ENCODE results near the gene CCDC13. TPM values are rescaled to one million over a fixed set of nuclear protein-coding genes. Genes with fewer than 3 reads are reported as not detected.

Gene CCDC13
- total and polyA plus RNA-seq, 4 donors: 1.9 to 7.6 (median 3.2) TPM

DNA sequence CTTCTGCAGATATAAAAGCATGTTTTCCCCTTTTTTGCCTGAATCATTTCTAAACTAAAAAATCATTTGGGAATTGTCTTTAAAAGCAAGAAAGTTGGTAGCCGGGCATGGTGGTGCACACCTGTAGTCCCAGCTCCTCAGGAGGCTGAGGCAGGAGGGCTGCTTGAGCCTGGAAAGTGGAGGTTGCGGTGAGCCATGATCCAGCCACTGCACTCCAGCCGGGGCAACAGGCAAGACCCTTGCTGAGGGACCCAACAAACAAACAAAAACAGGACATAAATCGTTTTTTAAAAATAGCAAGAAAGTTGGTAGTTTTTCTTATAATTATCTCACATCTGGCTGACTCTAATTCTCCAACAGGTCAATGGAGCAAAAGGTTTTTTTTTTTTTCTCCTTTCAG, 28.7 kb upstream of the CCDC13 start:
- Histone ChIP-seq H3K9ac (ENCODE audit: insufficient read depth in 1 of 2, low read length in 2 of 2) (no peak overlapping the region), H3K9me3 (ENCODE audit: control insufficient read depth in 4 of 4, insufficient read depth in 3 of 4, low read length in 3 of 4) (no peaks in the 10 kb centered on the region), H3K4me1 (ENCODE audit: control insufficient read depth in 5 of 5, insufficient read depth in 5 of 5, low read length in 5 of 5) (peaks cover 7 to 24% (median 10%) of the 10 kb centered on the region in 5 donors), H3K27ac (ENCODE audit: low read depth in 1 of 2, low read length in 1 of 2) (peak overlapping the region in 1 of 2 donors; percentile 14), H3K36me3 (ENCODE audit: control insufficient read depth in 4 of 4, insufficient read depth in 4 of 4, low read length in 4 of 4) (no peaks in the 10 kb centered on the region), H3K27me3 (ENCODE audit: control insufficient read depth in 3 of 3, insufficient read depth in 3 of 3, low read length in 2 of 3) (no peaks in the 10 kb centered on the region), H3K4me3 (no peak overlapping the region)
- DNase-seq: no peak
- 94 to 95% methylated on average over 4 of the region's 4 CpGs for WGBS, 2 donors
- TF ChIP-seq, protein P1, sequence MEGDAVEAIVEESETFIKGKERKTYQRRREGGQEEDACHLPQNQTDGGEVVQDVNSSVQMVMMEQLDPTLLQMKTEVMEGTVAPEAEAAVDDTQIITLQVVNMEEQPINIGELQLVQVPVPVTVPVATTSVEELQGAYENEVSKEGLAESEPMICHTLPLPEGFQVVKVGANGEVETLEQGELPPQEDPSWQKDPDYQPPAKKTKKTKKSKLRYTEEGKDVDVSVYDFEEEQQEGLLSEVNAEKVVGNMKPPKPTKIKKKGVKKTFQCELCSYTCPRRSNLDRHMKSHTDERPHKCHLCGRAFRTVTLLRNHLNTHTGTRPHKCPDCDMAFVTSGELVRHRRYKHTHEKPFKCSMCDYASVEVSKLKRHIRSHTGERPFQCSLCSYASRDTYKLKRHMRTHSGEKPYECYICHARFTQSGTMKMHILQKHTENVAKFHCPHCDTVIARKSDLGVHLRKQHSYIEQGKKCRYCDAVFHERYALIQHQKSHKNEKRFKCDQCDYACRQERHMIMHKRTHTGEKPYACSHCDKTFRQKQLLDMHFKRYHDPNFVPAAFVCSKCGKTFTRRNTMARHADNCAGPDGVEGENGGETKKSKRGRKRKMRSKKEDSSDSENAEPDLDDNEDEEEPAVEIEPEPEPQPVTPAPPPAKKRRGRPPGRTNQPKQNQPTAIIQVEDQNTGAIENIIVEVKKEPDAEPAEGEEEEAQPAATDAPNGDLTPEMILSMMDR (IDR thresholded peaks at IDR 0.05; ENCODE audit: control extremely low read depth, extremely low read depth): no peak
- ATAC-seq (ENCODE audit: insufficient read depth, low FRiP score): no peak

DNA sequence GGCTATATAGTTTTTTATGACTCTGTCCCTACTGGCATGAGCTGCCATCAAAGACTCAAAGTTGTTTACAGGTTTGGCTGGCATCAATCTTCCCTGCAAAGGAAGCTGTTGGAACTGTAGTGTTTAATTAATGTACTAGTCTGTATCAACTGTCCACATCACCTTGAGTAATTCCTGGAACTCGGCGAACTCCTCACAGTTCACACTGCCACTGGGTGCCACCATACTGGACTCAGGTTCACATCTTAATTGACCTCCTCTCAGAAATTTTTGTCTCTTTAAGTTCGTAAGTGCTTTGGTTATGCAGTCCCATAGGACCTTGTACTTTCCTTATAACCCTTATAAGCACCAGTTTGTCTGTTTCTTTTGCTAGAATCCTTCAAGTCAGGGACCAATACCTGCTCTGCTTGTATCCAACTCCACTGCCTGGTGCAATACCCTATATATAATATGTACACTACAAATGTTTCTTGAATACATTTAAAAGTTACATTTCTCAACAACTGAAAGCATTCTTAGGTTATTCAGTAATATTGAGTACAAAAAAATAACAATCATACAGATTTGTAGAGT, 28.1 kb upstream of the CCDC13 start:
- TF ChIP-seq, protein P1 (IDR thresholded peaks at IDR 0.05; ENCODE audit: control extremely low read depth, extremely low read depth): no peak
- H3K4me1 ChIP-seq (ENCODE audit: control insufficient read depth in 5 of 5, insufficient read depth in 5 of 5, low read length in 5 of 5): peaks cover 7 to 24% (median 10%) of the 10 kb centered on the region in 5 donors
- H3K36me3 ChIP-seq (ENCODE audit: control insufficient read depth in 4 of 4, insufficient read depth in 4 of 4, low read length in 4 of 4): no peaks in the 10 kb centered on the region
- no peak overlapping the region for H3K9ac ChIP-seq (ENCODE audit: insufficient read depth in 1 of 2, low read length in 2 of 2)
- H3K27me3 ChIP-seq (ENCODE audit: control insufficient read depth in 3 of 3, insufficient read depth in 3 of 3, low read length in 2 of 3): no peaks in the 10 kb centered on the region
- WGBS, 2 donors: 75 to 85% methylated on average over 3 of the region's 3 CpGs
- H3K4me3 ChIP-seq: no peak overlapping the region
- DNase-seq (no peak), ATAC-seq (ENCODE audit: insufficient read depth, low FRiP score) (no peak)
- peak overlapping the region in 1 of 2 donors; percentile 15 for H3K27ac ChIP-seq (ENCODE audit: low read depth in 1 of 2, low read length in 1 of 2)
- no peaks in the 10 kb centered on the region for H3K9me3 ChIP-seq (ENCODE audit: control insufficient read depth in 4 of 4, insufficient read depth in 3 of 4, low read length in 3 of 4)

GRCh38 chr3:42800251-42800650, 27.2 kb upstream of the CCDC13 start:
- WGBS, 2 donors: 83 to 86% methylated on average over 2 of the region's 2 CpGs
- DNase-seq (no peak), ATAC-seq (ENCODE audit: insufficient read depth, low FRiP score) (no peak)
- peaks cover 4 to 22% (median 10%) of the 10 kb centered on the region in 5 donors for H3K4me1 ChIP-seq (ENCODE audit: control insufficient read depth in 5 of 5, insufficient read depth in 5 of 5, low read length in 5 of 5)
- no peak overlapping the region for H3K27ac ChIP-seq (ENCODE audit: low read depth in 1 of 2, low read length in 1 of 2)
- H3K9me3 ChIP-seq (ENCODE audit: control insufficient read depth in 4 of 4, insufficient read depth in 3 of 4, low read length in 3 of 4): no peaks in the 10 kb centered on the region
- no peak overlapping the region for H3K4me3 ChIP-seq
- H3K9ac ChIP-seq (ENCODE audit: insufficient read depth in 1 of 2, low read length in 2 of 2): no peak overlapping the region
- no peaks in the 10 kb centered on the region for H3K27me3 ChIP-seq (ENCODE audit: control insufficient read depth in 3 of 3, insufficient read depth in 3 of 3, low read length in 2 of 3)
- H3K36me3 ChIP-seq (ENCODE audit: control insufficient read depth in 4 of 4, insufficient read depth in 4 of 4, low read length in 4 of 4): no peaks in the 10 kb centered on the region
- TF ChIP-seq, protein P1 (IDR thresholded peaks at IDR 0.05; ENCODE audit: control extremely low read depth, extremely low read depth): no peak

DNA sequence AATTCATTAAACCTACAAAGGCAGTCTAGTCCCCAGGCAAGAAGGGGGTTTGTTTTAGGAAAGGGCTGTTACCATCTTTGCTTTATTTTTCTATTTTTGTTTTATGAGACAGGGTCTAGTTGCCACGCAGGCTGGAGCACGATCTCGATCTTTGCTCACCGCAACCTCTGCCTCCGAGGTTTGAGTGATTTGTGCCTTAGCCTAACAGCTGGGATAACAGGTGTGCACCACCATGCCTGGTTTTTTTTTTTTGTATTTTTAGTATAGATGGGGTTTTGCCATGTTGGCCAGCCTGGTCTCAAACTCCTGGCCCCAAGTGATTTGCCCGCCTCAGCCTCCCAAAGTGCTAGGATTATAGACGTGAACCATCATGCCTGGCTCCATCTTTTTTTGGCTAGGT, 26.3 kb upstream of the CCDC13 start:
- Histone ChIP-seq H3K27me3 (ENCODE audit: control insufficient read depth in 3 of 3, insufficient read depth in 3 of 3, low read length in 2 of 3) (no peaks in the 10 kb centered on the region), H3K9me3 (ENCODE audit: control insufficient read depth in 4 of 4, insufficient read depth in 3 of 4, low read length in 3 of 4) (no peaks in the 10 kb centered on the region), H3K4me3 (no peak overlapping the region), H3K36me3 (ENCODE audit: control insufficient read depth in 4 of 4, insufficient read depth in 4 of 4, low read length in 4 of 4) (no peaks in the 10 kb centered on the region), H3K4me1 (ENCODE audit: control insufficient read depth in 5 of 5, insufficient read depth in 5 of 5, low read length in 5 of 5) (peaks cover 2 to 18% (median 10%) of the 10 kb centered on the region in 5 donors), H3K27ac (ENCODE audit: low read depth in 1 of 2, low read length in 1 of 2) (no peak overlapping the region), H3K9ac (ENCODE audit: insufficient read depth in 1 of 2, low read length in 2 of 2) (no peak overlapping the region)
- WGBS, 2 donors: 82 to 83% methylated on average over 7 of the region's 7 CpGs
- ATAC-seq (ENCODE audit: insufficient read depth, low FRiP score): no peak
- TF ChIP-seq, protein P1 (IDR thresholded peaks at IDR 0.05; ENCODE audit: control extremely low read depth, extremely low read depth): no peak
- DNase-seq: no peak
